SH-SY5Y (cell line): ENCODE results near the gene PIK3R4.

Source experiments
- GATA2 ChIP-seq: IDR thresholded peaks from 2 replicates; pipeline ENCODE4 v1.6.1; 2011; ENCODE audit warnings: mild to moderate bottlenecking, low read depth, low read length
- GATA3 ChIP-seq: IDR thresholded peaks from 2 replicates; pipeline ENCODE4 v1.6.1; 2011; ENCODE audit warnings: low read depth, mild to moderate bottlenecking, low read length, moderate library complexity

DNA sequence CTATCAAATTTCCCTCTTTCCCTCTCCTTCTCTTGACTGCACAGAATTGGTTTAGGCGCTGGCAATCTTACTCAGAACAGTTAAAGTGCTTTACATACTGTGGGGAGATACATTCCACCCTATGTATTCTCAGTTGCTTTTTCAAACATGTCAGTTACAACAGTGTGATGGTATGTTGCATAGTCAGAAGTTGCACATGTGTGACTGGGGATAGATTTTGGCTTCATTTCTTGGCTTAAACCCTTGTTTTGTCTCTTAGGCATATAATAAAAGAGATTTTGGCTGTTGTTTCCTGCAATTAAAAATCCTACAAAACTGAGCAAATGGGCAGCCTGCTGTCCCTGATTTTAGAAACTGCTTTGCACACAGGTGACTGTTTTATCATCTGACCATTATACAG, 86.7 kb downstream of the PIK3R4 start:
- no peak for TF ChIP-seq GATA2
- TF ChIP-seq GATA3: no peak
